Heart right ventricle (tissue), 16 donors: ENCODE measurements around the gene PNKP. TPM values are rescaled to one million over a fixed set of nuclear protein-coding genes. Genes with fewer than 3 reads are reported as not detected.

Experiments
- ATAC-seq, 8 donors: fragments of 200-7000 bp; cut with Tn5 transposase; one replicate each; pipeline ENCODE4 v1.9.1; 2020; ENCODE audit warnings: mild to moderate bottlenecking in 8 of 8, moderate library complexity in 8 of 8, moderate number of reproducible peaks in 1 of 8
- DNase-seq, 2 donors: peaks; one replicate each; pipeline ENCODE4 v3.0.0-alpha.2; 2020
- H3K27ac ChIP-seq, 10 donors: fragments of 200-600 bp; sonication (generic) in 2 of 10; one replicate each; pipeline versions ENCODE4 v1.5.0 to v1.8.0; 2020 to 2022; ENCODE audit warnings: mild to moderate bottlenecking in 3 of 10
- H3K27me3 ChIP-seq, 7 donors: fragments of 200-600 bp; one replicate each; pipeline ENCODE4 v1.8.0; 2021 to 2022; ENCODE audit warnings: mild to moderate bottlenecking in 2 of 7
- H3K36me3 ChIP-seq, 9 donors: fragments of 200-600 bp; sonication (generic) in 1 of 9; one replicate each; pipeline versions ENCODE4 v1.5.0 to v1.8.0; 2020 to 2022; ENCODE audit warnings: mild to moderate bottlenecking in 2 of 9
- H3K4me1 ChIP-seq, 9 donors: fragments of 200-600 bp; sonication (generic) in 1 of 9; one replicate each; pipeline versions ENCODE4 v1.5.0 to v1.8.0; 2020 to 2022; ENCODE audit warnings: mild to moderate bottlenecking in 4 of 9
- H3K4me3 ChIP-seq, 10 donors: fragments of 200-600 bp; sonication (generic) in 2 of 10; one replicate each; pipeline versions ENCODE4 v1.5.0 to v1.8.0; 2020 to 2022; ENCODE audit warnings: mild to moderate bottlenecking in 7 of 10, moderate library complexity in 2 of 10
- H3K9me3 ChIP-seq, 11 donors: fragments of 200-600 bp in 10 of 11; sonication (generic) in 2 of 11; one replicate each; pipeline versions ENCODE4 v1.5.0 to v1.8.0; 2013 to 2022; ENCODE audit warnings: mild to moderate bottlenecking in 2 of 11, control low read depth in 1 of 11, moderate library complexity in 1 of 11
- WGBS, 2 donors: extraction: QIAGEN DNeasy Blood & Tissue Kit; methylation state at CpG; one replicate each; pipeline ENCODE4 v1.1.7; 2013; ENCODE audit warnings: inconsistent platforms in 1 of 2; 5-methylcytosine and 5-hydroxymethylcytosine counted together
- intact Hi-C, 10 donors: fragments of 100-400 bp; cut with DNase I; formaldehyde crosslinking; loops; one replicate each; pipeline versions ENCODE4 v1.11.1 to v1.14.2; 2022
- polyA plus RNA-seq, 2 donors: library from polyadenylated mRNA; stranded (reverse); fragments of 200-250 nt; gene quantifications; one replicate each; pipeline ENCODE4 v1.2.3, GENCODE V29; 2013
- total RNA-seq, 10 donors: library from RNA; stranded (reverse); fragmentation: NEBNext Ultra II Directional in 3 of 10; extraction: Animal tissue kit (Norgen Biotek cat#: 25700) in 3 of 10; gene quantifications; one replicate each; pipeline versions ENCODE4 v1.2.1 to v1.2.4, GENCODE V29; 2021 to 2023
- TF ChIP-seq, protein P1 (sequence below), 9 donors: fragments of 200-600 bp; sonication (generic) in 2 of 9; IDR thresholded peaks; one replicate each; pipeline versions ENCODE4 v1.5.0 to v1.8.0; 2021 to 2022; ENCODE audit warnings: antibody characterized with exemption in 9 of 9, mild to moderate bottlenecking in 5 of 9, moderate library complexity in 1 of 9
- donor health status: Arrhythmogenic right ventricular cardiomyopathy.
- donor health status: ischemic (EF 13 %, LVEDD 7.1; RV severe dilation, severe dysfunction).
- donor health status: healthy with polysubstance abuse.
- donor health status: DM: no; HTN: yes; CAD: no.
- donor health status: DM: no; HTN: no; CAD: no.
- donor health status: ischemic (EF 25% LVEDD 6.9; RV normal size, moderate dysfunction).
- donor health status: ischemic (EF 25% LVEDD 5.7; RV mildly dilated, moderate dysfunction).
- donor health status: healthy.
- donor health status: DM: yes; HTN: yes; CAD: no.
- donor health status: Ischemic cardiomyopathy.
- donor health status: ischemic (EF 35%, LVEDD 5.7; RV mildly dilated, moderate dysfunction).
- donor health status: nonischemic (EF 11% LVEDD 7.7; RV severe dilation, severe dysfunction).
- donor health status: DM: yes; HTN: yes; CAD: no.
- donor health status: PGD.
- donor health status: ischemic (EF 29% LVEDD 5.4; RV normal size, mild dysfunction).
- donor health status: nonischemic (EF 23%, LVEDD 6.1; RV moderate dilation, normal function).

PNKP gene
- total and polyA plus RNA-seq, 12 donors, result 24.0 to 91.7 (median 34.6) TPM

DNA sequence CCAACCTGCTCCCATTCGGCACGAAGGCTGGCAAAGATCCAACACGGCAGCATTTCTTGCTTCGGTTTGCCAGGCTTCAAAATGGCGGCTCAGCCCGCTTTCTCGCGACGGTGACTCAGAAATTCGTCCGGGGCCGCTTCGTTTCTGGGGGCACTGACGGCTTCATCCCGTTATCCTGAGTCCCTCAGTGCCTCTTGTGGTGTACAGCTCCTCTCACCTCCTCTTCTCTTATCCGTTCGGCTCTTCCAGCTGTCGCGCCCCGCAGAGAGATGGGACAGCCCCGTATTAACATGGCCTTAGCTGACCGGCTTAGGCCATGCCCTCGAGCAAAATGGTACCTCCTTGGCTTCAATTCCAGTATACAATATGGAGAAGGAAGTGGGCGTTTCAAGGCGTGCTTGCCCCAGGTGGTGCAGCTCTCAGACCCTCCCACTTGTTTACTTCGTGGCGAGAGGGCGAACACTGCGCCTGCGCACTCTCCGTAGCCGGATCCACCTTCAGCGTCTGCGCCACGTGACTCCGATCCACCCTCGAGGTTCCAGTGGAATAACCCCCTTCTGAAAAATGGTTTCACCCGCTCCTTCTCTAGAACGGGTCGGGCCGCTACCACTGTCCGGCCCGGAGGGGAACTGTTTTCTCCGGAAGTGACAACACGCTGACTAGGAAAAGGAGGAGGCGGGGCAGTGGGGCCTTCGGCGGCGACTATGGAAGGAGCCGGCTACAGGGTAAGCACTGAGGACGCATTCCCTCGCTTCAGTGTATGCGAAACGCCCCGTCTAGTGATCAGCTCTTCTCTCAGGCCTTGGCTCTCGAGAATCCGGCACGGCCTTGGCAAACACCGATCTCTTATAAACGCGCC, 9.9 kb upstream of the PNKP start, which contains the start of the genes AKT1S1 and TBC1D17:
Gene AKT1S1 (minus strand): TSS at position 336 of the 859 bp plus-strand sequence. CDS start 4,060 bp downstream, outside the sequence.
Gene TBC1D17 (plus strand): TSS at position 683 of the 859 bp plus-strand sequence. CDS start 22 bp downstream, at position 705.
- TF ChIP-seq, protein P1, sequence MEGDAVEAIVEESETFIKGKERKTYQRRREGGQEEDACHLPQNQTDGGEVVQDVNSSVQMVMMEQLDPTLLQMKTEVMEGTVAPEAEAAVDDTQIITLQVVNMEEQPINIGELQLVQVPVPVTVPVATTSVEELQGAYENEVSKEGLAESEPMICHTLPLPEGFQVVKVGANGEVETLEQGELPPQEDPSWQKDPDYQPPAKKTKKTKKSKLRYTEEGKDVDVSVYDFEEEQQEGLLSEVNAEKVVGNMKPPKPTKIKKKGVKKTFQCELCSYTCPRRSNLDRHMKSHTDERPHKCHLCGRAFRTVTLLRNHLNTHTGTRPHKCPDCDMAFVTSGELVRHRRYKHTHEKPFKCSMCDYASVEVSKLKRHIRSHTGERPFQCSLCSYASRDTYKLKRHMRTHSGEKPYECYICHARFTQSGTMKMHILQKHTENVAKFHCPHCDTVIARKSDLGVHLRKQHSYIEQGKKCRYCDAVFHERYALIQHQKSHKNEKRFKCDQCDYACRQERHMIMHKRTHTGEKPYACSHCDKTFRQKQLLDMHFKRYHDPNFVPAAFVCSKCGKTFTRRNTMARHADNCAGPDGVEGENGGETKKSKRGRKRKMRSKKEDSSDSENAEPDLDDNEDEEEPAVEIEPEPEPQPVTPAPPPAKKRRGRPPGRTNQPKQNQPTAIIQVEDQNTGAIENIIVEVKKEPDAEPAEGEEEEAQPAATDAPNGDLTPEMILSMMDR (IDR thresholded peaks at IDR 0.05), result no peak
- intact Hi-C loops, result loop anchor here in 4 of 10 donors (1.0 to 5.0 kb wide), 7 partner anchors 26 to 380 kb away; partner anchors contain the start of genes AP2A1 (in 2 of the 4), ATF5 (in 1 of the 4), FUZ (in 1 of the 4) and NUP62 (in 1 of the 4)
- H3K9me3 ChIP-seq, result no peaks in the 10 kb centered on the region
- 0% methylated on average over 61 of the region's 61 CpGs for whole genome bisulfite sequencing, 2 donors
- peak within 1 kb of the TSS; percentile 91 to 99 (median 98) for H3K27ac ChIP-seq
- H3K4me3 ChIP-seq, result peak within 1 kb of the TSS; percentile 61 to 95 (median 81)
- peaks cover under 1 to 51% (median 35%) of the 10 kb centered on the region in 9 donors for H3K36me3 ChIP-seq
- no peaks in the 10 kb centered on the region for H3K27me3 ChIP-seq
- peak; percentile 78 to 92 (median 87) for ATAC-seq
- H3K4me1 ChIP-seq, result peaks cover 9 to 36% (median 26%) of the 10 kb centered on the region in 9 donors
- peak; percentile 99 to 100 for DNase-seq

DNA sequence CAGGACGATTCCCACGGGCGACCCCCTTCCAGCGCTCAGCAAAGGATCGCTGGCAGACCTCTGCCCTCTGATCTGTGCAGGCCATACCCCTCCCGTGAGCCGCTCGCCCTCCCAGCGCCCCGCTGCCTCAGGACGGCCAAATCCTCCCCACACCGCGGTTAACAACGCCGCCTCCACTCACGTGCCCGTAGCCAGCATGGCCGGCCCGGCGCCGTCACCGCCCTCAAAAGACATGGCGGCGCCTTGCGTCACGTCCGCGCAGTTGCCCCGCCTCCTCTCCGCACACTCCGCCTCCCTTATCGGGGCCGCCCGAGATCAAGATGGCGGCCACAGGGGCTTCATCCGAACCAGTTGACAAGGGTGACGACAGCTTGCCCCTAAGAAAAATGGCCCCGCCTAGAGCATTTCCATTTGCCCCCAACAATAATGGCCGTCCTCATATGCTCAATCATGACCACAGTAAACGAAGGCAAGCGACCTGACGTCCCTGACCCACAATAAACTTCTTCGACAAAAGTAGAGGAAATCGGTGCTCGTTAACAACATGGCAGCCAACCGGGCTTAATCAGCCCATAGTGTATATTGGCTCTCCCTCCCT, 9.1 kb upstream of the PNKP start:
- TF ChIP-seq, protein P1 (IDR thresholded peaks at IDR 0.05), result no peak
- WGBS, 2 donors, result 1% methylated on average over 46 of the region's 46 CpGs
- H3K4me1 ChIP-seq, result peaks cover 9 to 36% (median 26%) of the 10 kb centered on the region in 9 donors

DNA sequence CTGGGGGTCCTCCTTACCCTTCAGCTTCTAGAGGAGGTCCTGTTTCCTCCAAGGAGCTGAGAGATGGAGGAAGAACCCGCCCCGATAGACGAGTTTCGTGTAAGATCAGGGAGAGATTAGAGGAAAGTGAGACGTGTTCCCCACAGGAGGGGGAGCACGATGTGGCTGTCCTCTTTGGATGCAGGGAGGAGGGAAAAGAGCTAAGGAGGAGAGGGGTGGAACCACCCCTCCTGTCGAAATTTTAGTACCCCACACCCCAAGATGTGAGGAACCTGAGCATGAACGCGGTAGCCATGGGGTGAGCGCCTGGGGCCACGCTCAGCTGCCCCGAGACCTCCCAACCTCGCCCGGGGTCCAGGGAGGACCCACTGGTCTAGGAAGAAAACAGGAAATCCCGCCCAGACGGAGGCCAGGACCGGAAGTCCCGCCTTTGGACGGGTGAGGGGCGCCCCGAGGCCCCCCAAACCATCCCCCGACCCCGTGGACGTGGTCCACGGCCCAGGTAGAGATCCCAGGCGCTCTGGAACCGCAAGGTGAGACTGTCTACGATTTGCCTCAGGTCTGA, 8.6 kb upstream of the PNKP start:
- 1% methylated on average over 28 of the region's 28 CpGs for WGBS, 2 donors
- Histone ChIP-seq H3K27ac (peak overlapping the region; percentile 91 to 99 (median 98)), H3K4me3 (peak overlapping the region; percentile 61 to 95 (median 81)), H3K36me3 (peaks cover 0 to 44% (median 25%) of the 10 kb centered on the region in 9 donors), H3K27me3 (no peaks in the 10 kb centered on the region), H3K4me1 (peaks cover 9 to 36% (median 26%) of the 10 kb centered on the region in 9 donors), H3K9me3 (no peaks in the 10 kb centered on the region)
- TF ChIP-seq, protein P1 (IDR thresholded peaks at IDR 0.05), result no peak
- ATAC-seq, result peak in 6 of 8 donors; percentile 7 to 26 (median 10)
- DNase-seq, result peak; percentile 72 to 74
- intact Hi-C loops, result loop anchor here in 4 of 10 donors (1.0 to 5.0 kb wide), 7 partner anchors 25 to 379 kb away; partner anchors contain the start of genes AP2A1 (in 2 of the 4), ATF5 (in 1 of the 4), FUZ (in 1 of the 4) and NUP62 (in 1 of the 4)

More for the DNA sequence above, 9.1 kb upstream of the PNKP start:
- ATAC-seq, result peak; percentile 78 to 88 (median 82)
- peaks cover 0 to 44% (median 27%) of the 10 kb centered on the region in 9 donors for H3K36me3 ChIP-seq
- peak overlapping the region; percentile 91 to 99 (median 98) for H3K27ac ChIP-seq
- DNase-seq, result peak; percentile 98
- H3K4me3 ChIP-seq, result peak overlapping the region; percentile 61 to 95 (median 81)
- H3K9me3 ChIP-seq, result no peaks in the 10 kb centered on the region
- H3K27me3 ChIP-seq, result no peaks in the 10 kb centered on the region
- intact Hi-C loops, result loop anchor here in 4 of 10 donors (1.0 to 5.0 kb wide), 7 partner anchors 26 to 379 kb away; partner anchors contain the start of genes AP2A1 (in 2 of the 4), FUZ (in 2 of the 4), ATF5 (in 1 of the 4) and NUP62 (in 1 of the 4)
